ENCODE results near the gene HUNK.

Gene HUNK

DNA sequence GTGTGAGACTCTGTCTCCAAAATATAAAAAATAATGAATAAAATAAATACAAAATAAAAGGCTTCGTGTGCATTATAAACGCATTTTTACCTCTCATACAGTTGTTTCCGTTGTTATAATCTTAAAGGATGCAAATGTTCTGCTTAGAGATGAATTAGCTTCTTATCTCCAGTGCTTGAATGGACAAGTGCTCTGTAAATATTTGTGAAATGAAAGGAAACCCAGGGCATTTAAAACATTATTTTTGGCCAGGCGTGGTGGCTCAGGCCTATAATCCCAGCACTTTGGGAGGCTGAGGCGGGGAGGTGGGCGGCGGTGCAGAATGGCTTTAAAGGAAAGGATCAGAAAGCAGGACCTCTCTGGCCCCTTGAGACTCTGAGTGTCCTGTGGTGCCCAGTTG is 94.5 kb downstream of the HUNK start:
- no peak for DNase-seq

DNA sequence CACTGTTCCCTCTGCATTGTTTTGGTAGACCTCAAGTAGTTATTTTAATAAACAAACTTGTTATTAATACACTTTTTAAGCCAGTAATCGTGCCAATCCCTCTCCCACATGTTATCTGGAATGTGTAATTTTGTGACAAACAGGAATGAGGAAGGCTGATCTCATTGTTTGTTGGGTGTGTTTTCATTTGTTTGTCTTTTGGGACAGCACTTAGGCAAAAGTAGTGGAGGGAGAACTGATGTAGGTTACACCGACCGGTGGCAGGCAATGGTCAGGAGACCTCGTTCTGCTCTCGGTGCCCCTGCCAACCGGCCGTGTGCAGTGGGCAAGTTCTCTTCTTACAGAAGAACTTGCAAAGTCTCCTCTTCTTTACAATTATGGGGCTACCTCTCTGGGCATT is 99.8 kb downstream of the HUNK start:
- no peak for DNase-seq

DNA sequence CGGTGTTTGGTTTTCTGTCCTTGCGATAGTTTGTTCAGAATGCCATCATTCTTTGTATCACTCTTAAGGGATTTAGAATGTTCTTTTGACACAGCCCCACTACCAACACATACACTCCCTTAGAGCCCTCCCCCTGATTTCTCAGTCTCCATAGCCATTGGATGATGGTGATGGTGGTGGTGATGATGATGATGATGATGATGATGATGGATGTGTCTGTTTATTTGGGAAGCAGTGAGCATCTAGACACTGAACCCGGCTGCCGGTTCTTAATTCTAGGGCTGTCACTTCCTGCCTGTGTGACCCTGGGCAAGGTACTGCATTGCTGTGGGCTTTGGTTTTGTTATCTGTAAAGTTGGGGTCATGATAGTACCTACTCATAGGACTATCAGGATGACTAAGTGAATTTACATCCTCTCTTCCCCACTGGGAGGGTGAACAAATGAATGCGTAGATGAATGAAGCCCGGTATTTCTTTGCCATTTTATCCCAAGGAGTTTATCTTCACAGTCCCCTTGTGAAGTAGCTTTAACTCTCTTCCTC is 100.7 kb downstream of the HUNK start:
- DNase-seq, result no peak

DNA sequence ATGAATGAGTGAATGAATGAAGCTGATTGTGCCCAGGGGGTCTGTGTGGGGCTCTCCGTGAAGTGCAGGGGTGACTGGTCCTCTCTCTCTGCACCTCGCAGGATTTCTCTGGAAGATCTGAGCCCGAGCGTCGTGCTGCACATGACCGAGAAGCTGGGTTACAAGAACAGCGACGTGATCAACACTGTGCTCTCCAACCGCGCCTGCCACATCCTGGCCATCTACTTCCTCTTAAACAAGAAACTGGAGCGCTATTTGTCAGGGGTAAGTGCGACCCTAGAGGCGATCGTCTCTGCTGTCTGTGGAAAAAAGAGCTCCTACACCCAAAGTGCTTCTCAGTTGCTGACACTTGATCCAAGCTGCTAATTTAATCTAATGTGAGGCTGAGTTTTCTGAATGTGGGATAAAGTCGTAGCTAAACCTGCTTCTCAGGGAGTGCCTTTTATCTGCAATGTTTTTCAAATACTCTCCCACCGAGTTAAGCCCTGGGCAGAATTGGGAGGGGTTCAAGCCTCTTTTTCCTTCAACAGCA is 101.7 kb downstream of the HUNK start:
- DNase-seq, result no peak

DNA sequence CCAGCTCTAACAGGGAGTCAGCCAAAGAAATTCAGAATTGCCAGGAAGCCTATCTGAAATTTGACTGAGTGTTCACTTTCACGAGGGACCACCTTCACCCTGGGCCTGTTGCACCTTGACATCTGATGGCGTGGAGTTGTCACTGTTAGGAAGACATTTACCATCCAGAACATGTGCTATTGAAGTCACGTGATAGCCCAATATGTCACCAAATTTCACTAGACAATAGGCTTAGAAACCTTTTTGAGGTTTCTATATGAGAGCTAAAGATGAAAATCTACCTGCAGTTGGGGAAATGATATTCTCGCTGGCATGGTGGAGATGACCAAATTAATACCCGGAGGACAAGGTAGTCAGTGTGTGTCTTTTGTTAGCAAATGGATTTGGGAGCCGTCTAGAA is 102.7 kb downstream of the HUNK start:
- no peak for DNase-seq

DNA sequence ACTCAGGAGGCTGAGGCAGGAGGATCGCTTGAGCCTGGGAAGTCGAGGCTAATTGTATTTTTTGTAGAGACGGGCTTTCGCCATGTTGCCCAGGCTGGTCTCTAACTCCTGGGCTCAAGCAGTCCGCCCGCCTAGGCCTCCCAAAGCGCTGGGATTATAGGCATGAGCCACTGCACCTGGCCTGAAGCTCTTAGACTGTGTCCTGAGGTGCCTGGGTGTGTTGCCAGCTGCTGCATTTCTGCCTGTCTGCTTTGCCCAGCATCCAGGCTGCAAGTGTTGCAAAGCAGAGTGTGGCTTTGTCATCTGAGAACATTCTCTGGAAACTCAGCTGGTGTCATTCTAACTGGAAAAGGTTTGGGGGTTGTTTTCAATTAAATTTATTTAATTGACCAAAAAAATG is 105.0 kb downstream of the HUNK start:
- DNase-seq, result no peak

DNA sequence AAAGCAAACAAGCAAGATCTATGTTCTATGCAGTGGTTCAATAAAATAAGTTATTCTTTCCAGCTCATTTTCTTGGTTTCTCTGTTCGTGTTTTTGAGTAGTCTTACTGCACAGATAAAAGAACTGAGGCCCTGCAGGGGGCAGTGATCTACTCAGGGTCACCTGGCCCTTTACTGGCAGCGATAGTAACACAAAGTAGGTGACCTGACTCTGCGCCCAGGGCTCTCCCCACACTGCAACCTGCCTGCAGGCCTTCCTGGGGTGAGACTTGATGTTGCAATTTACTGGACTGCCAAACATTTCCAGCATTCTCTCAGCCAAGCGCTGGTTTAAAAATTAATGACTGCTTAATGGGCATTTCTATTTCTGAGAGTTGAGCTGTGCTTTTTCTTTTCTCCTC is 110.3 kb downstream of the HUNK start:
- no peak for DNase-seq

DNA sequence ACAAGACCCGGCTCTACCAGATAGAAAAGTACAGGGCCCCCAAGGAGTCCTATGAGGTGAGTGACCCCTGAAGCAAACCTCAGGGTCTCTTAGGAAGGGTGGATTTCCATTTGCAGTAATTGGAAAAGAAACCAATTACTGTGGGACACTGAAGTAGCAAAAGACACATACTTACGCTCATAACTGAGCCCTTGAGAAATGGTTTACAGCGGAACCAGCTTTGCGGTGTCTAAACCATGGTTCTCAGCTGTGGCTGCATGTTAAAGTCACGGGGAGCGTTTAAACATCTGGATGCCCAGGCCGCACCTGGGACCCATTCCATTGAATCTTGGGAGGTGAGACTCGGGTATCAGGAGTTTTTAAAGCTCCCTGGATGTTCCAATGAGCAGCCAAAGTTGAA is 110.7 kb downstream of the HUNK start:
- DNase-seq, result no peak

DNA sequence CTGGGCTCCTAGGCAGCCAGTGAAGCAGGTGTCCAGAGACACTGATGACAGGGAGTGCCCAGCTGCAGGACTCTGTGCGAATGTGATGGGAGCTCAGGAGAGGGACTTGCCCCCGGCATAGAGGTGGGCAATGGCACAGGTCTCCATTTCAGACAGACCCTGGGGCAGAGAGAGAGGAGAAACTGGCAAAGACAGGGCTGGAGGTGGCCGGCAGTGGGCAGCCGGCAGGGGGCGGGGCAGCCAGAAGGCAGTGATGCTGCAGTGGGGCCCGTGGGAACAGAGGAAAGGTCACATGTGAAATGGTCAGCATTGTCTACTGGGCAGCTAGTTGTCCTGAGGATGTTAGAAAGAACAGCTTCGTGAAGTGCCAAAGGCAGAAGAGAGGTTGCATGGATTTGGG is 112.6 kb downstream of the HUNK start:
- no peak for DNase-seq

DNA sequence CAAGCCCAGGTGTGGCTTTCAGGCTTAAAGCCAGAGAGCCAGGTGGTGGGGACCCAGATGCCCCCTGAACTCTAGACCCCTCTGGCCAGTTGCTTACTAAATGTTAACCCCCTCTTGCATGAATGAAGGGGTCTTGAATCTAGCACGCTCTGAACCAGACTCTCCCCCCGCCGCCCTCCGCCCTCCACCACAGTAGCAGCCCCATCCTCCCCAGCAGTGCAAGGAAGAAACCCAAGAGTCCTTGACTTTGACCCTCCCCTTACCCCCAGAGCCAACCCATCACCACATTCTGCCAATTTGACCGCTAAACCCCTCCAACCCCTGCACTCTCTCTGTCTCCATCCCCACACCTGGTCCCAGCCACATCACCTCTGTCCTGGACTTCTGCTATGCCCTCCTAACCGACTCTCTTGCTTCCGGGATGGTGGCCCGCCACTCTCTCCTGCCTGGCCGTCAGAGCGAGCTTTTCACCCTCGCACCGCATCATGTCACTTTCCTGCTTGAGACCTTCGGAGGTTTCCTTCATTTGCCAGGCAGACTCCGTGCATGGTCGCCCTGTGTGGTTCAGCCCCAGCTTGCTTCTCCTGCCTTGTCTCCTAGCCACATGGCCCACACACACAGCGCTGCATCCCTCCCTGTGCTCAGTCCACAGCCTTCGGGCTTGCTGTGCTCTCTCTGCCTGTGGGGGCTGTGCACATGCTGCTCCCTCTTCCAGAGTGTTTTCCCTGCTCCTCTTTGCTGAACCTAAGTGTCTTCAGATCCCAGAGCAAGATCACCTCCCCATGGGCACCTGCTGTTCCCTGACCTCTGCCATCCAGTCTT is 113.4 kb downstream of the HUNK start:
- DNase-seq, result no peak

DNA sequence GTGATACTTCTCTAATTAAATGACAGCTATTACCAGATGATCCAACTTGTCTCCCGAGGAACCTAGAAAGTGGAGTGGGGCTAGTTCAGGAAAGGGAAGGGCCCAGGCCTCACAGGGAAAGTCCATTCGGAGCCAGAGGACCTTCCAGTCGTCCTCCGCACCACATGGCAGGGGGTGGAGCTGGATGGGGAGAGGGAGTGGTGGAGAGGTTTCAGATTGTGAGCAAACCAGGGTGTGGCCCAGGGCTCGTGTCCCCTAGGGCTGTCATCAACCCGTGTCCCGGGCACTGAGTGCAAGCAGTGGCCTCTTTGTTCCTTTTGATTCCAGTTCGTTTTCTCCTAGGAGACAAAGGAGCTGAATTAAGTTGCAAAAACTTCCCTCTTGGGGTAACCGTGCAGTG is 114.9 kb downstream of the HUNK start:
- no peak for DNase-seq

DNA sequence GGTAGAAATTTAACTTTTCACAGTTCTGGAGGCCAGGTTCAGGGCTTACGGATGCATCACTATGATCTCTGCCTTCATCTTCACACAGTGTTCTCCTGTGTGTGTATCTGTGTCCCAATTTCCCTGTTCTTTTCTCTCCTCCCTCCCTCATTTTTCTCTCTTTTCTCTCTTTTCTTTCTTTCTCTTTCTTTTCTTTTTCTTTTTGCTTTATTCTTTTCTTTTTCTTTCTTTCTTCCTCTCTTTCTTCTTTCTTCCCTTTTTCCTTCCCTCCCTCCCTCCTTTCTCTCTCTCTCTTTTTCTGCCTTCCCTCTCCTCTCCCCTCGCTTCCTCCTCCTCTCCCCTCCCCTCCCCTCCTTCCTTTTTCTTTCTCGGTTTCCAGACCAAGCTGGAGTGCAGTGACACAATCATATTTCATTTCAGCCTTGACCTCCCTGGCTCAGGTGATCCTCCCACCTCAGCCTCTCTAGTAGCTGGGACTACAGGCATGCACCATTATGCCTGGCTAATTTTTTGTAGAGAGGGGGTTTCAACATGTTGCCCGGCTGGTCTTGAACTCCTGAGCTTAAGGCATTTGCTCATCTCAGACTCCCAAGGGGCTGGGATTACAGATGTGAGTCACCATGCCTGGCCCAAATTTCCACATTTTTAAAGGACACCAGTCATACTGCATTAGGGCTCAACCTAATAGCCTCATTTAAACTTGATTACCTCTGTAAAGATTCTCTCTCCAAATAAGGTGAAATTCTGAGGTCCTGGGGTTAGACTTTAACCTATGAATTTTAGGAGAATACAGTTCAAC is 115.9 kb downstream of the HUNK start:
- DNase-seq, result no peak

DNA sequence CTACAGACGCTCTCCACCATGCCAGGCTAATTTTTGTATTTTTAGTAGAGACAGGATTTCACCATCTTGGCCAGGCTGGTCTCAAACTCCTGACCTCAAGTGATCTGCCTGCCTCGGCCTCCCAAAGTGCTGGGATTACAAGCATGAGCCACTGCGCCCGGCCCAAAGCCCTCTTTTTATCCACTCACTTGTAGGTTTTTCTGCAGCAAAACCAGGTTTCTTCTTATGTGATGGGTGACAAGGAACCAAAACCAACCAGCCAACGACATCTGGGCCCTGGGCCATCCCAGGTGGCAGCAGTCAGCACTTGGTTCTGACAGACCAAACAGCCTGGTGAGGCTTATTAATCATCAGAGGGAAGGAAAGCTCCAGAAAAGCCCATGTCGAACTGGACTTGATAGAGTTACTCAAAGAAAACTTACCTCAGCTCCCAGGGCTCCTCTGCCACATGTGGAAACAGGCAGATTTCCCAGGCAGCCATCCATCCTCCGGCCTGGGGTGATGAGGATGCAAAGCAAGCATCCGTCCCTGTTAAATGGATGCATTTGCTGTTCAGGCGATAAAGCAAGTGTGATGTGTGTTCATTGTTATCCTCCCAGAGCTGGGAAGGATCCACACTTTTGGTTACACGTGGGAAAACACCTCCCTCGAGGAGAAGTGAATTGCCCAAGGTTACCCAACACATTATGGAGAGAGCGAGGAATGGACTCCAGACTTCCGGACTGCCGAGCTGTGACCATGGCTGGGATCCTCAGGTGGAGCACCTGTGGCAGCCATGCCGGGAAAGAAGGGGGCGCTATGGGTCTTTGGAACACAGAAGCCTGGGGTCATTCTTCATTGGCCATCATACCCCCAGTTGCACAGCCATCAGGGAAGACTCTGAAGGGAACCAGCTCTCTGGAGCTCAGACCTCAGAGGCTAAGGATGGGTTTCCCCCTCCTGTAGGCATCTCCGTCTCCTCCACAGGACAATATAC is 118.8 kb downstream of the HUNK start:
- no peak for DNase-seq

DNA sequence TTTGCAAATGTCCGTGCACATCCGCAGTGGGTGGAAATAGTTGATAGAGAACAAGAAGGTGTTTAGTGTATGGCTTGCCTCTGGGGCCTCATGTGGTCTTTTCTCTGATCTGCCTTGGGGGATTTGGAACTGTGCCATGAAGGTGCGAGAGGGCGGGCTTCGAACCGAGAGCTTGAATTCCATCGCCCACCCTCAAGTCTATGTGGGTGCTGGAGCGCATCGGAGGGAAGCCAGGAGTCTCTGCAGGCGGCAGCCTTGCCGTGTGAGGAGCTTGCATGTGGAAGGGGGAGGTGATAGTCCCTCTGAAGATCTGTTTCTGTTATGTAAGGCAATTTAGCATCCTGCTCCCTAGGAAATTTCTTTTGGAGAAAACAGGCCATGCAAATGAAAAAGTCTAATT is 119.6 kb downstream of the HUNK start:
- DNase-seq, result no peak

DNA sequence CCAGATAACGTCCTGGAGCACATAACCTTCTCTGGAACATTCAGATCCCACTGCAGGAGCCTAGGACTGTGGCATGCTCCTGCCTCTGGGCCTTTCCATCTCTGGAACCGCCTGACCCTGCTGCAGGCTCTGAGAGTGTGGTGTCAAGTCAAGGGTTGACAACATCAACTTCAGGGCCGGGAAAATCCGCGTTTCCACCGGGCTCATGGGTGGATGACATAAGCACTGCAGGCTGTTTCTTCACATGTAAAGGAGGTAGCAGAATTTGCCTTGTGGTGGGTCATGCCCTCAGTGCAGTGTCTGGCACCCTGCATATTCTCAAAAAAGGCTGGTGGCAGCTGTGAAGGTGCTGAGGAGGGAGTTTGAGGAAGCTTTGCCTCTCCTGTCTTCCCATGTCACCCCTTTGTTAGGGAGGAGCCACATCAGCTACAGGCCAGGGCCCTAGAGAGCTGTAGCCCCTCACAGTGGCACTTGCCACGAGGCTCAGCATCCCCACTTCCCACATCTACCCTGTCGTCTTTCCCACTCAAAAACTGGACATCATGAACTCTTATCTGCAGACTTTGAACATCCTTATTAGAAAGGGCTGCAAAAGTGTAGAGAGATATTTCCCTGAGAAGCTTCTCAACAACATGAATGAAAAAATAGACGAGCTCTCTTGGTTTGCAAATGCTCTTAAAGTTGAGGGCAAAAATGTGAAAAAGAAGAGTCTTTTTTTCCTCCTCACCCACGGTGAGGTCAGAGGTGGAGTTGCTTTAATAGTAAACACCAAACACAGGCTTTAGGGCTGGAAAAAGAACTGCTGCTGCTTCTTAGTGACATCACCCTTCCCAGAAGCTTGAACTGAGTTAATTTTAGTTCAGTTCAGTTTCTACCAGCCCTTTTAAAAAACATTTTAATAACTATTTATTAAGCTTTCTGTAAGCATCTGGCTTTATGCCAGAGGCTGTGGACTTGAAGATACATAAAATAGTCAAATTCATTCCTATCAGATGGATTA is 121.3 kb downstream of the HUNK start:
- DNase-seq, result no peak

DNA sequence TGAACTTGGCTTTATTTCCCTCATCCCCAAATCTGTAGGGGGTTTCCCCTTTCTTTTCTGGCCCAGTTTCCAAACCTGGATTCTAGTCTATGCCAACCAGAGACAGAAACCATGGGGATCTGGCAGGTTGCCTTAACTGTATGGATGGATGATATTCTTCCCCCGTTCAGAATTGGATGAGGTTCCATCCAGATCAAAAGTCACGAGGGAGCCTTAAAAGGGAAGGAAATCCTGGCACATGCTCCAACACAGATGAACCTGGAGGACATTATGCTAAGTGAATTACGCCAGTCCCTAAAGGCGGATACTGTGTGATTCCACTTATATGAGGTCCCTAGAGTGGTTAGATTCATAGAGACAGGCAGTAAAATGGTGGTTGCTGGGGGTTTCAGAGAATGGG is 124.4 kb downstream of the HUNK start:
- DNase-seq, result no peak

DNA sequence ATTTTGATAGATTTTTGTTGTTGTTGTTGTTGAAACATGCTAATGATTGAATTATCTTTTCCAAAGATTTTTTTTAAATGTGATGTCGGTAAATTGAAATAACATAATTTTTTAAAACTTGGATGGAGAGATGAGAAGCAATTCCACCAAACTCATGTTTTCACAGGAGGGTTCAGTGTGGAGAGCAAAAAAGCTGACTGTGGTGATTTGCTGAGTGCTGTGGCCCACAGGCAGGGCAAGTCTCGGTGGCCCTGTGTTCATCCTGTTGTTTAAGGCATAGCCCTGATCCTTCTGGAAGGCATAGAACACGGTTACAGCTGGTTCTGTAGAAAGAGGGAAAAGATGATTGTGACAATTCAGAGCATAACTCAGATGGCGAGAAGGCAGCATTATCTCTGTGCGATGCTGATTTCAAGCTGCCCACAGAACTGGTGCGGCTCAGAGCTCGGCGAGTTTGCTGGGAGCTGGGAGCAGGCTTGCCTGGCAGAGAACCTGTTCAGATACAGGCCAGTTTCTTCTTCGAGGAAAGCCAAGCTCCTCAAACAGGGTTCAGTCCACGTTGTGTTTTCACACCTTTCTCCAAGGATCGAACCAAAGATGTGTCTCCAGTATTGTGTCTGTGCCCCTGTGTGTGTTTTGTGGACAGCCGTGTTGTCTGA is 127.1 kb downstream of the HUNK start:
- DNase-seq, result no peak

DNA sequence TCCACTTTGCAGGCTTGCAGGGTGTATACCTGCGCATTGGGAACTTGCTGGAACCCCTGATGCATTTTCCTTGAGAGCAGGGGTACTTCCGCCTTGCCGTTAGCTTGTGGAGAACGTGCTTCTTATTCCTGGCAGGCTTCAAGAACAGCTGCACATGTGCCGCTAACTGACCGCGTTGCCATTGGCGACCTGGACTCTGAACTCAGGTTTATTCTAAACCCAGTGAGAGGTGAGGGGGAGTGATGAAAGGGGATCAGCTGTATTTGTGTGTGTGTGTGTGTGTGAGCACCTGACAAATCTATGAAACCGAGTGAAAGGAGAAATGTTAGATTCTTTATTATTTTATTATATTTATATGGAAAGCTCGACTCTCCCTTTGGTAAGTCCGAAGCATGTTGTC is 128.6 kb downstream of the HUNK start:
- DNase-seq, result peak; percentile 17

DNA sequence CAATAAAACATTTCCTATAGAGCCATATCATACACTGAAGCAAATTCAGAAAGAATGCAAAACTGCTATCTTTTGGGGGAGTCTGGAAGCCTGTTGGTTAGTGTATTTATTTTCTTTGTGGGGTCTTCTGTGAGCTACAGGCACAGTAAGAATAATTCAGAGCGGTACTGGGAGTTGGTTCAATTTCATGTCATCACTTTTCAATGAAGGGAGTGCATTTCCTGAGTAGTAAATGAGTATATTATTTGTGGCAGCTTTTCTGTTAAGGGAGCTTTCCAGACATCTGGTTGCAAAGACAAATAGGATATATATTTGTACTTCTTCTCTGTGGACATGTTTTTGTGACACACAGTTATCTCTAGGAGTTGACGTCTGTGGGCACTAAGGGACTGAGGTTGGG is 130.6 kb downstream of the HUNK start:
- no peak for DNase-seq

DNA sequence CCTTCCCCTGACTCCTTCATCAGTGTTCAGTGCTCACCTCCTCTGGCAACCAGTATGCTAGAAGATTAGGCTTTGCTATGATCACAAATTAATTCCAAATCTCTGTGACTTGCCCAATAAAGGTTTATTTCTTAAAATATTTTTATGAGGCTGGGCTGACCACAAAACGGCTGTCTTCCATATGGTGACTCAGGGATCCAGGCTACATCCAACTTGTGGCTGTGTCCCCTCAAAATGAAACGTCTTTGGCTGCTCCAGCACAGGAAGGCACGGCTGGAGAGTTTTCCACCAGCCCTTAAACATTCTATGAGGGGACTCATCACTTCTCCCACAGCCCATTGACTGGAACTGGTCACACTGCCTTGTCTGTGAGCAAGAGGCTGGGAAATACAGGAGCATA is 131.5 kb downstream of the HUNK start:
- DNase-seq, result no peak

DNA sequence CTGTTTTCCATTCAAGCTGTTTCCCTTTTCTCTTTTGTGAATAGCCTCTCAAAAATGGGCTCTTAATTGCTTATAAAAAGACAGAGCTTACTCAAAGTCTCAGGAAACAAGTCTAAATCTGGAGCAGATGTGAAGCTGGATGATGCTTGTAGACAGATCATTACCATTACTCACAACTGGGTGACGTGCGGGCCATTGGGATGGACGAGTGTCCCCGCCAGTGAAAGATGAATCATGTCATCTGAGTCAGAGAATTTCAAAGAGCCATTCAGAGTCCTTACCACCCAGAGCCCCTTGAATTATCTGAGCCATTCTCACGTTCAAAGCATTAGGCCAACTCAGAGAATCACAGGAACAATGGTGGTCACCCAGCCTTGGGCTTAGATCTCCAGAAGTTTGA is 134.6 kb downstream of the HUNK start:
- DNase-seq, result no peak

All from NCI-H774 (cell line).